CD4-positive, alpha-beta T cell (primary cell): Measurements from ENCODE around the gene AK5. TPM values are rescaled to one million over a fixed set of nuclear protein-coding genes. Genes with fewer than 3 reads are reported as not detected.

ENCODE experiments used
- ATAC-seq: fragments of 200-7000 bp; cut with Tn5 transposase; one replicate; pipeline ENCODE4 v1.10.0; 2022; ENCODE audit warnings: mild to moderate bottlenecking; ENCODE audit not compliant: poor library complexity
- CTCF ChIA-PET: fragments of 350-600 bp; sonication (Branson Sonifier 250); formaldehyde crosslinking; loops from one replicate; lab custom pipeline; 2021; ENCODE audit warnings: antibody characterized with exemption, inconsistent platforms; lab: Charles Lee
- POLR2A ChIA-PET: fragments of 350-600 bp; sonication (Branson Sonifier 250); formaldehyde crosslinking; loops from one replicate; lab custom pipeline; 2021; ENCODE audit warnings: antibody characterized with exemption, inconsistent platforms; lab: Charles Lee
- DNase-seq, 14 experiments: peaks; one replicate each; pipeline ENCODE4 v3.0.0-alpha.2; 2013 to 2020; ENCODE audit warnings: mixed read lengths in 2 of 14
- H3K27ac ChIP-seq, 2 donors: one replicate each; pipeline versions ENCODE4 v1.5.1 to v1.7.0; 2013; ENCODE audit warnings: low read length in 2 of 2, low read depth in 1 of 2, mild to moderate bottlenecking in 1 of 2
- H3K27me3 ChIP-seq, 2 experiments: 1 replicate in 1 of 2; 2 replicates in 1 of 2; pipeline versions ENCODE4 v1.6.1 to v1.7.0; 2013; ENCODE audit warnings: low read length in 2 of 2, control low read depth in 1 of 2, mild to moderate bottlenecking in 1 of 2, moderate library complexity in 1 of 2; ENCODE audit not compliant: insufficient read depth in 2 of 2, control insufficient read depth in 1 of 2
- H3K36me3 ChIP-seq: one replicate; pipeline ENCODE4 v1.6.1; 2013; ENCODE audit warnings: low read length, control low read depth; ENCODE audit not compliant: insufficient read depth
- H3K4me1 ChIP-seq: one replicate; pipeline ENCODE4 v1.6.1; 2013; ENCODE audit warnings: low read length, control low read depth; ENCODE audit not compliant: insufficient read depth
- H3K4me3 ChIP-seq: one replicate; pipeline ENCODE4 v1.5.1; 2013; ENCODE audit warnings: mild to moderate bottlenecking, low read length, moderate library complexity
- H3K9me3 ChIP-seq, 2 experiments: 1 replicate in 1 of 2; 2 replicates in 1 of 2; pipeline versions ENCODE4 v1.6.1 to v1.7.0; 2013; ENCODE audit warnings: low read length in 2 of 2, mild to moderate bottlenecking in 2 of 2, control low read depth in 1 of 2, moderate library complexity in 1 of 2; ENCODE audit not compliant: control insufficient read depth in 1 of 2, insufficient read depth in 1 of 2
- H3K27ac Mint-ChIP-seq: one replicate; pipeline ENCODE4 v1.8.0; 2020; ENCODE audit warnings: mixed read lengths
- H3K27me3 Mint-ChIP-seq: one replicate; pipeline ENCODE4 v1.8.0; 2021; ENCODE audit warnings: mixed read lengths
- H3K36me3 Mint-ChIP-seq: one replicate; pipeline ENCODE4 v1.8.0; 2021; ENCODE audit warnings: low read depth, mixed read lengths
- H3K4me1 Mint-ChIP-seq: one replicate; pipeline ENCODE4 v1.8.0; 2021; ENCODE audit warnings: low read depth, mixed read lengths
- H3K4me3 Mint-ChIP-seq: one replicate; pipeline ENCODE4 v1.8.0; 2020; ENCODE audit warnings: mild to moderate bottlenecking, mixed read lengths
- H3K9me3 Mint-ChIP-seq: one replicate; pipeline ENCODE4 v1.8.0; 2020; ENCODE audit warnings: mixed read lengths
- intact Hi-C, 2 experiments: fragments of 100-400 bp; cut with DNase I in 1 of 2; cut with micrococcal nuclease in 1 of 2; formaldehyde crosslinking; loops; one replicate each; pipeline versions ENCODE4 v1.15.1 to v1.9.0; 2023 to 2025; cut with DNase I, micrococcal nuclease
- total RNA-seq, 174 experiments: library from RNA in 2 of 174; stranded (reverse) in 2 of 174; gene quantifications; one replicate each; pipeline ENCODE4 v1.2.3 and lab custom pipeline; 2021 to 2026
- TF ChIP-seq, protein P1 (sequence below): fragments of 200-600 bp; IDR thresholded peaks from one replicate; pipeline ENCODE4 v1.8.0; 2022; ENCODE audit warnings: antibody characterized with exemption, mild to moderate bottlenecking

AK5 gene
- total RNA-seq, 2 experiments from 2014 or later: 32.0 TPM

DNA sequence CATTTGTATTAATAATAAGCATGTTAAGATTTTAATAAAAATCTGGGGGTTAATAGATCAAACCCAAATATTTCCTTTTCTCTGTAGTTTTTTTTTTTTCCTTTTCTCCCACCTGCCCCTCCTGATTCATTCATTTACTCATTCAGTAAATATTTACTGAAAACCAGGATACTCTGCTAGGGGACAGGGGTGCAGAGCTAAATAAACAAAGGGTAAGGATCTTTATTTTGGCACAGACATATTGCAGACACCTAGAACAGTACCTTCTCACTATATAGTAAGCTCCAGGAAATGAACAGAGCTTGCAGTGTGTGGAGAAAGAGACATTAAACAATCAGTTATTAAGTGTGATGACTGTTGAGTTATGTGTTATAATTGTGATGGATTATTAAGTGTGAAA lies 60.9 kb downstream of the AK5 start:
- H3K27ac ChIP-seq: no peak overlapping the region
- Mint-ChIP-seq H3K36me3 (peaks cover 81% of the 10 kb centered on the region), H3K4me3 (no peak overlapping the region), H3K27ac (no peak overlapping the region), H3K9me3 (no peaks in the 10 kb centered on the region), H3K4me1 (peaks cover 22% of the 10 kb centered on the region), H3K27me3 (no peaks in the 10 kb centered on the region)
- H3K27me3 ChIP-seq: no peaks in the 10 kb centered on the region
- ATAC-seq: no peak
- intact Hi-C loops: no loop called here
- H3K4me1 ChIP-seq: peaks cover 3% of the 10 kb centered on the region
- ChIA-PET POLR2A (interaction anchor here (0.8 kb wide), 1 partner anchor 11 kb away, joined by 4 read pairs; no protein-coding TSS in a partner anchor), CTCF (no interaction called here)
- TF ChIP-seq, protein P1, sequence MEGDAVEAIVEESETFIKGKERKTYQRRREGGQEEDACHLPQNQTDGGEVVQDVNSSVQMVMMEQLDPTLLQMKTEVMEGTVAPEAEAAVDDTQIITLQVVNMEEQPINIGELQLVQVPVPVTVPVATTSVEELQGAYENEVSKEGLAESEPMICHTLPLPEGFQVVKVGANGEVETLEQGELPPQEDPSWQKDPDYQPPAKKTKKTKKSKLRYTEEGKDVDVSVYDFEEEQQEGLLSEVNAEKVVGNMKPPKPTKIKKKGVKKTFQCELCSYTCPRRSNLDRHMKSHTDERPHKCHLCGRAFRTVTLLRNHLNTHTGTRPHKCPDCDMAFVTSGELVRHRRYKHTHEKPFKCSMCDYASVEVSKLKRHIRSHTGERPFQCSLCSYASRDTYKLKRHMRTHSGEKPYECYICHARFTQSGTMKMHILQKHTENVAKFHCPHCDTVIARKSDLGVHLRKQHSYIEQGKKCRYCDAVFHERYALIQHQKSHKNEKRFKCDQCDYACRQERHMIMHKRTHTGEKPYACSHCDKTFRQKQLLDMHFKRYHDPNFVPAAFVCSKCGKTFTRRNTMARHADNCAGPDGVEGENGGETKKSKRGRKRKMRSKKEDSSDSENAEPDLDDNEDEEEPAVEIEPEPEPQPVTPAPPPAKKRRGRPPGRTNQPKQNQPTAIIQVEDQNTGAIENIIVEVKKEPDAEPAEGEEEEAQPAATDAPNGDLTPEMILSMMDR: no peak
- no peak overlapping the region for H3K4me3 ChIP-seq
- peaks cover 0 to 4% of the 10 kb centered on the region in 2 experiments for H3K9me3 ChIP-seq
- no peak for DNase-seq
- no peaks in the 10 kb centered on the region for H3K36me3 ChIP-seq

GRCh38 chr1:77347646-77348045 lies 65.8 kb downstream of the AK5 start:
- peaks cover 64% of the 10 kb centered on the region for H3K36me3 Mint-ChIP-seq
- peaks cover 0 to 4% of the 10 kb centered on the region in 2 experiments for H3K9me3 ChIP-seq
- POLR2A ChIA-PET: no interaction called here
- H3K4me3 Mint-ChIP-seq: peak overlapping the region; percentile 7
- H3K27ac Mint-ChIP-seq: no peak overlapping the region
- H3K36me3 ChIP-seq: no peaks in the 10 kb centered on the region
- TF ChIP-seq, protein P1: no peak
- peak in 1 of 14 experiments; percentile 9 for DNase-seq
- no peaks in the 10 kb centered on the region for H3K27me3 ChIP-seq
- intact Hi-C loops: no loop called here
- no peak overlapping the region for H3K27ac ChIP-seq
- H3K4me1 ChIP-seq: peaks cover 4% of the 10 kb centered on the region
- CTCF ChIA-PET: no interaction called here
- no peaks in the 10 kb centered on the region for H3K9me3 Mint-ChIP-seq
- ATAC-seq: no peak
- H3K27me3 Mint-ChIP-seq: no peaks in the 10 kb centered on the region
- no peak overlapping the region for H3K4me3 ChIP-seq
- peaks cover 24% of the 10 kb centered on the region for H3K4me1 Mint-ChIP-seq

DNA sequence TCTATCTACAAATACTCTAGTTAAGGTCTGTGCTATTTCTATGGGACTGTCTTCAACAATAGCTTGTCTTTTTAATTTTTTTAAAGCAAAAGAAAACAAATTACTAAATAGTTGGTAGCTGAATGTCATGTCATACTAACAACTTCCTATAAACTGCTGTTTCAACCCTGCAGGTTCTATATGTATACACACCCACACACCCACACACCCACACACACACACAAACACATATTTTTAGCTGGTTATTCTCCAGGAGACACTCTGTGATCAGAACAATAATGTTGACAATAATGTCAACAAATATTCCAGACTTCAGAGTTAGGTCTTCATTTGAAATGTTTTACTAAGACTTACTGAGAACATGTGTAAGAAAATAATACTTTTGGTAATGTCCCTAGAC lies 66.7 kb downstream of the AK5 start:
- H3K36me3 Mint-ChIP-seq: peaks cover 59% of the 10 kb centered on the region
- Histone ChIP-seq H3K9me3 (peaks cover 0 to 4% of the 10 kb centered on the region in 2 experiments), H3K4me1 (peaks cover 4% of the 10 kb centered on the region), H3K4me3 (no peak overlapping the region), H3K27ac (no peak overlapping the region), H3K36me3 (no peaks in the 10 kb centered on the region), H3K27me3 (no peaks in the 10 kb centered on the region)
- no peak for DNase-seq
- POLR2A ChIA-PET: no interaction called here
- TF ChIP-seq, protein P1: no peak
- no peak for ATAC-seq
- no peak overlapping the region for H3K4me3 Mint-ChIP-seq
- CTCF ChIA-PET: interaction anchor here (0.7 kb wide), 1 partner anchor 21 kb away, joined by 3 read pairs; no protein-coding TSS in a partner anchor
- no peaks in the 10 kb centered on the region for H3K27me3 Mint-ChIP-seq
- peaks cover 19% of the 10 kb centered on the region for H3K4me1 Mint-ChIP-seq
- H3K27ac Mint-ChIP-seq: no peak overlapping the region
- intact Hi-C loops: no loop called here
- no peaks in the 10 kb centered on the region for H3K9me3 Mint-ChIP-seq
